HEK293T (cell line): ENCODE results near the gene MAGI2.

Source experiments
- BHLHE40 ChIP-seq: fragments of 450-650 bp; IDR thresholded peaks from 2 replicates; pipeline ENCODE4 v1.6.1; 2016; ENCODE audit warnings: mild to moderate bottlenecking, moderate library complexity, borderline replicate concordance
- ELF4 ChIP-seq: fragments of 450-650 bp; IDR thresholded peaks from 2 replicates; pipeline ENCODE4 v1.6.1; 2017; ENCODE audit warnings: antibody characterized with exemption
- FOXA1 ChIP-seq: fragments of 450-650 bp; IDR thresholded peaks from 2 replicates; pipeline ENCODE4 v1.6.1; 2016; ENCODE audit warnings: mild to moderate bottlenecking
- FOXK2 ChIP-seq: fragments of 450-650 bp; IDR thresholded peaks from 2 replicates; pipeline ENCODE4 v1.6.1; 2016; ENCODE audit warnings: mild to moderate bottlenecking
- FOXM1 ChIP-seq: fragments of 450-650 bp; IDR thresholded peaks from 2 replicates; pipeline ENCODE4 v1.6.1; 2017; ENCODE audit warnings: mild to moderate bottlenecking, borderline replicate concordance
- HDGF ChIP-seq: fragments of 450-650 bp; IDR thresholded peaks from 2 replicates; pipeline ENCODE4 v1.6.1; 2017; ENCODE audit warnings: antibody characterized with exemption, borderline replicate concordance
- NFRKB ChIP-seq: fragments of 450-650 bp; IDR thresholded peaks from 2 replicates; pipeline ENCODE4 v1.6.1; 2016; ENCODE audit warnings: mild to moderate bottlenecking, moderate library complexity
- SP1 ChIP-seq: fragments of 450-650 bp; IDR thresholded peaks from 2 replicates; pipeline ENCODE4 v1.6.1; 2017
- SUZ12 ChIP-seq: fragments of 450-650 bp; IDR thresholded peaks from 2 replicates; pipeline ENCODE4 v1.6.1; 2016; ENCODE audit warnings: mild to moderate bottlenecking
- TARDBP ChIP-seq: fragments of 450-650 bp; IDR thresholded peaks from 2 replicates; pipeline ENCODE4 v1.6.1; 2016
- ZNF384 ChIP-seq: fragments of 450-650 bp; IDR thresholded peaks from 2 replicates; pipeline ENCODE4 v1.6.1; 2016

DNA sequence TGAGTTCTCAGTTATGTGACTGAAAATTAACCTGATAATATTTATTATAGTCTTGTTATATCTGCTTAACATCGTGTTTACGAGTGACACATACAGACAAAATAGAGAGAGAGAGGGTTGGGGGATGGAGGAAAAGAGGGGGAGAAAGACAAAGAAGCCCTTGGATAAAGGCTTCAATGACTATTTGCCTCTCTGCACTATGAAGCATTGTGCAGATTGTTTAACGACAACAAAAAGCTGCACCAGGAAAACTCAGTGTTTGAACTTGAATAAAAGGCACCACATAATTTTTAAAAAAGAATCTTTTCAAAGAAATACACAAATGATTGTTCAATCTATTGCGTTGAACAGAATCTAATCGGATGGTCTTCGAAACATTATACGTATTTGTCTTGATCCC lies 27.8 kb downstream of the MAGI2 start:
- TF ChIP-seq SUZ12 (no peak), TARDBP (no peak), FOXA1 (no peak), SP1 (no peak), NFRKB (no peak), FOXM1 (no peak), ZNF384 (no peak), HDGF (no peak), ELF4 (no peak), FOXK2 (no peak), BHLHE40 (no peak)
